ENCODE data around the gene CACNB1.
A peak's percentile ranks its signal among the peaks of the same experiment; 100 is the strongest.

CACNB1 gene

GRCh38 chr17:39240631-39241030, 43.2 kb upstream of the CACNB1 start:
- DNase-seq (ENCODE audit: extremely low spot score) = no peak
- CTCF ChIA-PET = interaction anchor here (1.9 to 8.1 kb wide), 4 partner anchors 8 to 258 kb away, joined by 5 to 93 read pairs (median 10); no protein-coding TSS in a partner anchor
- POLR2A ChIA-PET = no interaction called here
- TF ChIP-seq CTCF (IDR thresholded peaks at IDR 0.05; ENCODE audit: control extremely low read depth, extremely low read depth, low read depth, missing control alignments) = no peak

DNA sequence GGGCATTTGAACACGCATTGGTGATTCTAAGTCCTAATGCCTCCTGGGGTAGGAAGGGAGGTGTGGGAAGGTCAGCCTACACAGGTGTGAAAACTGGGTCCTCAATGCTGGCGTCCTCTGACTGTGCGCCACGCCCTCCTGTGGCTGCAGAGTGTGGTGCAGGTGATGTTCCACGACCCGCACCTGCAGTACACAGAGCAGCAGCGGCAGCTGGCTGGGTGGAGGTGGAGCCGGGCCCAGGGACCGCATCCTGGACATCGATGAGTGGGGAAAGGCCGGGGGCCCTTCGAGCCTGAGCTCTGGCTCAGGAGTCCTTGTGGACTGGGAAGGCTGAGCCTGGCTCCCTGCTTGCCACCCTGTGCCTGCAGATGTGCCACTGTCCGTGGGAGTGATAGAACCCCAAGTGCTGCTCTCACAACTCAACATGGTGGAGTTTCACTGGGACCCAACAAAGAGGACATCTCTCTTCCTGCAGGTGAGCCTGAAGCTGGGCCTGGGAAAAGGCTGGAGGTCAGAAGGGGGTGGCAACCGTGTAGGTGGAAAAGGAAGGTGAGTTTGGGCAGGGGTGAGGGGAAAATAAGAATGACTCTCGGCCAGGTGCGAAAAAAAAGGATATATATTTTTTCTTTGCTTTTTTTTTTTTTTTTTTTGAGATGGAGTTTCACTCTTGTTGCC, 42.3 kb upstream of the CACNB1 start:
- peak; percentile 69 for TF ChIP-seq CTCF (IDR thresholded peaks at IDR 0.05; ENCODE audit: control extremely low read depth, extremely low read depth, low read depth, missing control alignments)
- ChIA-PET CTCF (interaction anchor here (0.7 to 6.8 kb wide), 10 partner anchors 9 to 184 kb away, joined by 3 to 71 read pairs (median 4); partner anchors contain the start of gene ARL5C), POLR2A (interaction anchor here (0.6 kb wide), 1 partner anchor 161 kb away, joined by 3 read pairs; the partner anchor contains the start of gene FBXL20)
- peak; percentile 78 for DNase-seq (ENCODE audit: extremely low spot score)

GRCh38 chr17:39238311-39238972, 41.0 kb upstream of the CACNB1 start:
- no peak for DNase-seq (ENCODE audit: extremely low spot score)
- POLR2A ChIA-PET = interaction anchor here (1.0 kb wide), 1 partner anchor 35 kb away, joined by 5 read pairs; no protein-coding TSS in a partner anchor
- CTCF ChIA-PET = interaction anchor here (0.9 to 6.8 kb wide), 11 partner anchors 9 to 255 kb away, joined by 3 to 71 read pairs (median 5); no protein-coding TSS in a partner anchor
- no peak for TF ChIP-seq CTCF (IDR thresholded peaks at IDR 0.05; ENCODE audit: control extremely low read depth, extremely low read depth, low read depth, missing control alignments)

- POLR2A ChIA-PET = no interaction called here
- no peak for TF ChIP-seq CTCF (IDR thresholded peaks at IDR 0.05; ENCODE audit: control extremely low read depth, extremely low read depth, low read depth, missing control alignments)
- CTCF ChIA-PET = interaction anchor here (1.1 to 6.8 kb wide), 10 partner anchors 8 to 253 kb away, joined by 3 to 71 read pairs (median 5); no protein-coding TSS in a partner anchor
- DNase-seq (ENCODE audit: extremely low spot score) = no peak
Observed at GRCh38 chr17:39237586-39237985, 40.1 kb upstream of the CACNB1 start.

DNA sequence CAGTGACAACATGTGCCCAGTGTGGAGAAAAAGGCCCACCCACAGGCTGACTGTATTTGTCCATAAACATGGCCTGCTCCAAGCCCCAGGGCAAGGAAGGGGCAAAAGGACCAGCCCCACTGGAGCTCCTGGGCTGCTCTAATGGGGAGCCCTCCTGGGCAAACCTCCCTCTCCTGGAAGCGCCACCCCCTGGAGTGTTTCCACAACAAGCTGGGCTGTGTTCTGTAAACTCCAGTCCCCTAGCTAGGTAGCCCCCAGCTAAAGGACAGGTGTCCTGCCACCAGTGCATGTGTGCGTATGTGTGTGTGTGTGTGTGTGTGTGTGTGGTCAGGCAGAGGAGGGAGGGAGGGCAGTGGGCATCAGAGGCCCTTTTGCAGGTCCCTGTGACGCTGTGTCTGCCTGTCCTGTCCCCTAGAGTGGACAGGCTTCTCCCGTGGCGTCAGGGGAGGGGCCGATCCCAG, 39.5 kb upstream of the CACNB1 start:
- TF ChIP-seq CTCF (IDR thresholded peaks at IDR 0.05; ENCODE audit: control extremely low read depth, extremely low read depth, low read depth, missing control alignments) = no peak
- peak; percentile 14 for DNase-seq (ENCODE audit: extremely low spot score)
- ChIA-PET CTCF (interaction anchor here (0.8 to 6.8 kb wide), 11 partner anchors 8 to 253 kb away, joined by 3 to 71 read pairs (median 5); no protein-coding TSS in a partner anchor), POLR2A (no interaction called here)

DNA sequence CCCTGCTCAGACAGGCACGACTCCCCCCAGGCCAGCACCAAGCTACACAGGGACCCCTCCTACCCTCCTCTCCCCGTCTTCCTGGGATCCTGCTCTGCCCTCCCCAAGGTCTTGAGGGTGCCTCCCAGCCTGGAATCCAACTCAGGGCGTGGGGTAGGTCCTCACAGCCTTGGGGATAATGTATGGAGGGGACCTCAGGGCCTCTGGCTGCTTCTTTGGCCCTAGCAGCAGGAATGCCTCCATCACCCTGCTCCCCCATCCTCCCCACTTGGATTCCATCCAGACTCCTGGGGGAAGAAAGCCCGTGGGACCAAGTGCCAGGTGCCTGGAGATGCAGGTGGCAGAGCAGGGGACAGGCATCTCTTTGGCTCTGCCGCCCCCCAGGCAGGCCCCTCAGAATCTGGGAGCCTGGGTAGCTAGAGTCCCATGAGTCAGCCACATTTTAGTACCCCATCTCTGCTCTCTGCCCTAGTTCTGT, 39.0 kb upstream of the CACNB1 start:
- ChIA-PET POLR2A (no interaction called here), CTCF (interaction anchor here (0.8 to 6.8 kb wide), 13 partner anchors 9 to 252 kb away, joined by 3 to 71 read pairs (median 5); no protein-coding TSS in a partner anchor)
- DNase-seq (ENCODE audit: extremely low spot score) = peak; percentile 8
- TF ChIP-seq CTCF (IDR thresholded peaks at IDR 0.05; ENCODE audit: control extremely low read depth, extremely low read depth, low read depth, missing control alignments) = no peak

Measured in GM10248 (cell line).